Measurements from ENCODE around the gene GLMN.
A peak's percentile ranks its signal among the peaks of the same experiment; 100 is the strongest.
"Not testable (repeated sequence)": the region's sequence is repeated elsewhere in the genome, so short reads cannot be mapped to it uniquely, and the experiment has no call there.

GLMN gene

GRCh38 chr1:92315766-92316599 lies 17.2 kb upstream of the GLMN start:
- H3K4me3 Mint-ChIP-seq = peak overlapping the region; percentile 75
- peak overlapping the region; percentile 96 for H3K27ac Mint-ChIP-seq
- H3K36me3 Mint-ChIP-seq (ENCODE audit: low read depth) = peaks cover 48% of the 10 kb centered on the region

GRCh38 chr1:92314024-92314423 lies 15.2 kb upstream of the GLMN start:
- H3K4me1 Mint-ChIP-seq (ENCODE audit: low read depth) = peaks cover 64% of the 10 kb centered on the region
- H3K27ac Mint-ChIP-seq = peak overlapping the region; percentile 96
- H3K4me3 Mint-ChIP-seq = peak overlapping the region; percentile 58
- peaks cover 49% of the 10 kb centered on the region for H3K36me3 Mint-ChIP-seq (ENCODE audit: low read depth)
- no peaks in the 10 kb centered on the region for H3K27me3 Mint-ChIP-seq (ENCODE audit: low read depth)
- H3K9me3 Mint-ChIP-seq = no peaks in the 10 kb centered on the region

More at GRCh38 chr1:92315766-92316599, 17.2 kb upstream of the GLMN start:
- no peaks in the 10 kb centered on the region for H3K9me3 Mint-ChIP-seq
- H3K4me1 Mint-ChIP-seq (ENCODE audit: low read depth) = peaks cover 61% of the 10 kb centered on the region
- H3K27me3 Mint-ChIP-seq (ENCODE audit: low read depth) = no peaks in the 10 kb centered on the region

- Mint-ChIP-seq H3K27me3 (ENCODE audit: low read depth) (no peaks in the 10 kb centered on the region), H3K4me3 (no peak overlapping the region), H3K27ac (no peak overlapping the region)
Measured at GRCh38 chr1:92310185-92310597, 11.4 kb upstream of the GLMN start.

GRCh38 chr1:92307980-92308379 lies 9.2 kb upstream of the GLMN start:
- peaks cover 42% of the 10 kb centered on the region for H3K36me3 Mint-ChIP-seq (ENCODE audit: low read depth)

More at GRCh38 chr1:92310185-92310597, 11.4 kb upstream of the GLMN start:
- Mint-ChIP-seq H3K9me3 (no peaks in the 10 kb centered on the region), H3K4me1 (ENCODE audit: low read depth) (peaks cover 36% of the 10 kb centered on the region), H3K36me3 (ENCODE audit: low read depth) (peaks cover 48% of the 10 kb centered on the region)

GRCh38 chr1:92306020-92306419 lies 7.2 kb upstream of the GLMN start:
- Mint-ChIP-seq H3K4me3 (no peak overlapping the region), H3K27ac (no peak overlapping the region), H3K27me3 (ENCODE audit: low read depth) (no peaks in the 10 kb centered on the region)

More at GRCh38 chr1:92307980-92308379, 9.2 kb upstream of the GLMN start:
- H3K4me3 Mint-ChIP-seq = no peak overlapping the region
- no peaks in the 10 kb centered on the region for H3K9me3 Mint-ChIP-seq
- H3K4me1 Mint-ChIP-seq (ENCODE audit: low read depth) = peaks cover 25% of the 10 kb centered on the region
- no peak overlapping the region for H3K27ac Mint-ChIP-seq
- no peaks in the 10 kb centered on the region for H3K27me3 Mint-ChIP-seq (ENCODE audit: low read depth)

GRCh38 chr1:92301021-92301420 lies 2.2 kb upstream of the GLMN start:
- H3K27ac Mint-ChIP-seq = no peak overlapping the region
- no peaks in the 10 kb centered on the region for H3K9me3 Mint-ChIP-seq
- H3K4me1 Mint-ChIP-seq (ENCODE audit: low read depth) = peaks cover 33% of the 10 kb centered on the region
- H3K4me3 Mint-ChIP-seq = no peak overlapping the region
- no peaks in the 10 kb centered on the region for H3K27me3 Mint-ChIP-seq (ENCODE audit: low read depth)
- peaks cover 37% of the 10 kb centered on the region for H3K36me3 Mint-ChIP-seq (ENCODE audit: low read depth)

More at GRCh38 chr1:92306020-92306419, 7.2 kb upstream of the GLMN start:
- peaks cover 34% of the 10 kb centered on the region for H3K36me3 Mint-ChIP-seq (ENCODE audit: low read depth)
- H3K9me3 Mint-ChIP-seq = no peaks in the 10 kb centered on the region
- peaks cover 18% of the 10 kb centered on the region for H3K4me1 Mint-ChIP-seq (ENCODE audit: low read depth)

- peak overlapping the region; percentile 97 for H3K27ac Mint-ChIP-seq
- no peaks in the 10 kb centered on the region for H3K9me3 Mint-ChIP-seq
- peaks cover 37% of the 10 kb centered on the region for H3K36me3 Mint-ChIP-seq (ENCODE audit: low read depth)
- H3K27me3 Mint-ChIP-seq (ENCODE audit: low read depth) = no peaks in the 10 kb centered on the region
- peak overlapping the region; percentile 95 for H3K4me3 Mint-ChIP-seq
- H3K4me1 Mint-ChIP-seq (ENCODE audit: low read depth) = peaks cover 39% of the 10 kb centered on the region
Measured at GRCh38 chr1:92299477-92300150, 827 bp upstream of the GLMN start.

GRCh38 chr1:92298213-92298572 lies 594 bp downstream of the GLMN start:
- Mint-ChIP-seq H3K9me3 (no peaks in the 10 kb centered on the region), H3K36me3 (ENCODE audit: low read depth) (peaks cover 36% of the 10 kb centered on the region), H3K27ac (peak overlapping the region; percentile 97), H3K4me1 (ENCODE audit: low read depth) (peaks cover 39% of the 10 kb centered on the region), H3K4me3 (peak overlapping the region; percentile 95), H3K27me3 (ENCODE audit: low read depth) (no peaks in the 10 kb centered on the region)

GRCh38 chr1:92291372-92291999 lies 7.3 kb downstream of the GLMN start:
- Mint-ChIP-seq H3K27me3 (ENCODE audit: low read depth) (no peaks in the 10 kb centered on the region), H3K36me3 (ENCODE audit: low read depth) (peaks cover 39% of the 10 kb centered on the region), H3K27ac (no peak overlapping the region), H3K4me3 (no peak overlapping the region), H3K9me3 (no peaks in the 10 kb centered on the region), H3K4me1 (ENCODE audit: low read depth) (peaks cover 21% of the 10 kb centered on the region)

- H3K4me3 Mint-ChIP-seq; H3K27me3 Mint-ChIP-seq (ENCODE audit: low read depth); H3K27ac Mint-ChIP-seq; H3K9me3 Mint-ChIP-seq: not testable (repeated sequence)
- peaks cover 73% of the 10 kb centered on the region for H3K36me3 Mint-ChIP-seq (ENCODE audit: low read depth)
- peaks cover 14% of the 10 kb centered on the region for H3K4me1 Mint-ChIP-seq (ENCODE audit: low read depth)
Measured at GRCh38 chr1:92281411-92281810, 17.4 kb downstream of the GLMN start.

GRCh38 chr1:92279781-92280180 lies 19.0 kb downstream of the GLMN start:
- peaks cover 17% of the 10 kb centered on the region for H3K4me1 Mint-ChIP-seq (ENCODE audit: low read depth)
- not testable (repeated sequence) for H3K27ac Mint-ChIP-seq; H3K9me3 Mint-ChIP-seq; H3K27me3 Mint-ChIP-seq (ENCODE audit: low read depth); H3K4me3 Mint-ChIP-seq
- peaks cover 66% of the 10 kb centered on the region for H3K36me3 Mint-ChIP-seq (ENCODE audit: low read depth)

- no peak overlapping the region for H3K27ac Mint-ChIP-seq
Measured at GRCh38 chr1:92277105-92277723, 21.6 kb downstream of the GLMN start.

GRCh38 chr1:92276082-92276481 lies 22.7 kb downstream of the GLMN start:
- Mint-ChIP-seq H3K27ac (no peak overlapping the region), H3K36me3 (ENCODE audit: low read depth) (peaks cover 44% of the 10 kb centered on the region), H3K4me1 (ENCODE audit: low read depth) (peaks cover 11% of the 10 kb centered on the region), H3K4me3 (no peak overlapping the region), H3K9me3 (no peaks in the 10 kb centered on the region), H3K27me3 (ENCODE audit: low read depth) (no peaks in the 10 kb centered on the region)

More at GRCh38 chr1:92277105-92277723, 21.6 kb downstream of the GLMN start:
- Mint-ChIP-seq H3K27me3 (ENCODE audit: low read depth) (no peaks in the 10 kb centered on the region), H3K4me3 (no peak overlapping the region), H3K9me3 (no peaks in the 10 kb centered on the region), H3K36me3 (ENCODE audit: low read depth) (peaks cover 52% of the 10 kb centered on the region), H3K4me1 (ENCODE audit: low read depth) (peaks cover 16% of the 10 kb centered on the region)

- no peak overlapping the region for H3K4me3 Mint-ChIP-seq
- H3K27ac Mint-ChIP-seq = no peak overlapping the region
- peaks cover 36% of the 10 kb centered on the region for H3K36me3 Mint-ChIP-seq (ENCODE audit: low read depth)
- H3K9me3 Mint-ChIP-seq = no peaks in the 10 kb centered on the region
- peaks cover 6% of the 10 kb centered on the region for H3K4me1 Mint-ChIP-seq (ENCODE audit: low read depth)
- H3K27me3 Mint-ChIP-seq (ENCODE audit: low read depth) = no peaks in the 10 kb centered on the region
Measured at GRCh38 chr1:92274939-92275338, 23.8 kb downstream of the GLMN start.
